Caki2 (cell line): Measurements from ENCODE around the gene GPX3. TPM values are rescaled to one million over a fixed set of nuclear protein-coding genes. Genes with fewer than 3 reads are reported as not detected.

ENCODE experiments used
- DNase-seq: peaks from one replicate; pipeline ENCODE4 v3.0.0-alpha.2; 2015; ENCODE audit warnings: low read depth
- in situ Hi-C: cut with HindIII; loops from 2 replicates; pipeline ENCODE4 v1.10.0; 2016; ENCODE audit warnings: low sequenced_read_pairs, low pct_unique_long_range_greater_than_20kb, mixed read lengths
- total RNA-seq: library from RNA; depleted of rRNA; stranded (reverse); fragments of >200 nt; shearing (Covaris generic); gene quantifications from 2 replicates; pipeline ENCODE4 v1.2.3, GENCODE V29; 2014; ENCODE audit warnings: low replicate concordance

GPX3 gene
- total RNA-seq, 1 experiment from 2014 or later, result 80.4 TPM

- in situ Hi-C loops, result no loop called here
Measured at GRCh38 chr5:151027961-151028479, 7.6 kb downstream of the GPX3 start.

GRCh38 chr5:151028717-151029116 is 8.3 kb downstream of the GPX3 start:
- DNase-seq, result no peak
- in situ Hi-C loops, result no loop called here

More at GRCh38 chr5:151027961-151028479, 7.6 kb downstream of the GPX3 start:
- no peak for DNase-seq

- in situ Hi-C loops, result no loop called here
- DNase-seq, result no peak
Measured at GRCh38 chr5:151029179-151030055, 9.0 kb downstream of the GPX3 start.

- in situ Hi-C loops, result no loop called here
- no peak for DNase-seq
Measured at GRCh38 chr5:151030056-151030336, 9.6 kb downstream of the GPX3 start.

- no peak for DNase-seq
- in situ Hi-C loops, result no loop called here
Measured at GRCh38 chr5:151030379-151030778, 10.0 kb downstream of the GPX3 start.

GRCh38 chr5:151031554-151031953 is 11.2 kb downstream of the GPX3 start:
- DNase-seq, result no peak
- in situ Hi-C loops, result no loop called here

- in situ Hi-C loops, result no loop called here
- DNase-seq, result no peak
Measured at GRCh38 chr5:151033217-151033934, 13.0 kb downstream of the GPX3 start.

- DNase-seq, result peak; percentile 27
- in situ Hi-C loops, result no loop called here
Measured at GRCh38 chr5:151034422-151035379, 14.3 kb downstream of the GPX3 start.

GRCh38 chr5:151036556-151036955 is 16.2 kb downstream of the GPX3 start:
- in situ Hi-C loops, result no loop called here
- no peak for DNase-seq

GRCh38 chr5:151037561-151038411 is 17.4 kb downstream of the GPX3 start:
- no peak for DNase-seq
- in situ Hi-C loops, result no loop called here

DNA sequence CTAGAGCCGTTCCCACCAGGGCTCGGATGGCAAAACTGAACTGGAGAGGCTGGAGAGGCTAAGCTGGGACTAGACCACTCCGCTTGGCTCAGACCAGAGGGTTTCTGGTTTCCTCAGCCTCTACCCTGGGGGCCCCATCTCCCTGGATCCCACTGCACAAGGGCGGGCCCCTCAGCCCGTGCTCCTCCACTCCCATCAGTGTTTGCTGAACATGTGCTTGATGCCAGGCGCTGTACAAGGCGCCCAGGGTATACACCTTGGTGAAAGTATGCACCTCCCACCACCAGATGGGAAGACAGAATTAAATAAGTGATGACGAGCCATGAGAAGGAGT is 18.0 kb downstream of the GPX3 start:
- in situ Hi-C loops, result no loop called here
- DNase-seq, result no peak

GRCh38 chr5:151038801-151039238 is 18.4 kb downstream of the GPX3 start:
- no peak for DNase-seq
- in situ Hi-C loops, result no loop called here

GRCh38 chr5:151039665-151040064 is 19.3 kb downstream of the GPX3 start:
- in situ Hi-C loops, result no loop called here
- no peak for DNase-seq

GRCh38 chr5:151040211-151040747 is 19.9 kb downstream of the GPX3 start:
- in situ Hi-C loops, result no loop called here
- peak; percentile 59 for DNase-seq

DNA sequence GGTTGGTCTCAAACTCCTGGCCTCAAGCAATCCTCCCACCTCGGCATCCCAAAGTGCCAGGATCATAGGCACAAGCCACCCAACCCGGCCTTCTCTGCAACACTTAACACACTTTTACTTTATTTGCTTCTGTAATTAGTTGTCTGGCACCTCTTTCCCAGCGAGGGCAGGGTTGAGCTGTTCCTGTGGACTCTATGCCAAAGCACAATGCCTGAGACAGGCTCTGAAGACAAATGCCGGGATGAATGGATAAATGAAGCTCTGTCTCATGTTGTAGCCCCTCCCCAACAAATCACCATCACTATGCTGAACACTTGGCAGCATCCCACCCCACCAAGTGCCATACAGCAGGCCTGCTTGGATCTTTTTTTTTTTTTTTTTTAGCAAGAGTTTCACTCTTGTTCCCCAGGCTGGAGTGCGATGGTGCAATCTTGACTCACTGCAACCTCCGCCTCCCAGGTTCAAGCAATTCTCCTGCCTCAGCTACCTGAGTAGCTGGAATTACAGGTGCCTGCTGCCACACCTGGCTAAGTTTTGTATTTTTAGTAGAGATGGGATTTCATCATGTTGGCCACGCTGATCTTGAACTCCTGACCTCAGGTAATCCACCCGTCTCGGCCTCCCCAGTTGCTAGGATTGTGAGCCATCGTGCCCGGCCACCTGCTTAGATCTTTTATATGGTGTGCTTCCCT is 21.3 kb downstream of the GPX3 start:
- DNase-seq, result no peak
- in situ Hi-C loops, result no loop called here

- DNase-seq, result no peak
- in situ Hi-C loops, result no loop called here
Measured at GRCh38 chr5:151042453-151043093, 22.2 kb downstream of the GPX3 start.
